NCI-H2107 (cell line): Measurements from ENCODE around the gene HCFC1.
"Not testable (repeated sequence)": the region's sequence is repeated elsewhere in the genome, so short reads cannot be mapped to it uniquely, and the experiment has no call there.

ENCODE experiments used
- DNase-seq: peaks from one replicate; lab custom pipeline; 2025; lab: John Stamatoyannopoulos, UW

HCFC1 gene

GRCh38 chrX:154008521-154008920, 36.9 kb upstream of the HCFC1 start:
- no peak for DNase-seq

- DNase-seq, result no peak
These were observed 35.3 kb upstream of the HCFC1 start for GRCh38 chrX:154006947-154007346.

- no peak for DNase-seq
These were observed 32.7 kb upstream of the HCFC1 start for GRCh38 chrX:154004315-154004714.

GRCh38 chrX:154002215-154002719, 30.6 kb upstream of the HCFC1 start:
- DNase-seq, result peak; percentile 67

- DNase-seq, result no peak
These were observed 28.4 kb upstream of the HCFC1 start for GRCh38 chrX:154000051-154000450.

GRCh38 chrX:153999359-154000037, 27.9 kb upstream of the HCFC1 start:
- no peak for DNase-seq

GRCh38 chrX:153995504-153995903, 23.9 kb upstream of the HCFC1 start:
- DNase-seq, result no peak

GRCh38 chrX:153994398-153994797, 22.8 kb upstream of the HCFC1 start:
- DNase-seq, result not testable (repeated sequence)

- DNase-seq, result no peak
These were observed 22.4 kb upstream of the HCFC1 start for GRCh38 chrX:153993978-153994377.

GRCh38 chrX:153993079-153993478, 21.5 kb upstream of the HCFC1 start:
- DNase-seq, result no peak

- DNase-seq, result no peak
These were observed 20.6 kb upstream of the HCFC1 start for GRCh38 chrX:153992180-153992579.

- DNase-seq, result no peak
These were observed 19.5 kb upstream of the HCFC1 start for GRCh38 chrX:153991013-153991580.

- no peak for DNase-seq
These were observed 18.5 kb upstream of the HCFC1 start for GRCh38 chrX:153989973-153990655.

GRCh38 chrX:153988493-153988892, 16.9 kb upstream of the HCFC1 start:
- DNase-seq, result no peak

- DNase-seq, result no peak
These were observed 12.9 kb upstream of the HCFC1 start for GRCh38 chrX:153984351-153985178.

GRCh38 chrX:153983321-153983801, 11.7 kb upstream of the HCFC1 start:
- DNase-seq, result no peak

GRCh38 chrX:153981771-153982533, 10.3 kb upstream of the HCFC1 start:
- DNase-seq, result no peak

- no peak for DNase-seq
These were observed 9.6 kb upstream of the HCFC1 start for GRCh38 chrX:153981231-153981630.

GRCh38 chrX:153980394-153980793, 8.8 kb upstream of the HCFC1 start:
- DNase-seq, result not testable (repeated sequence)

- DNase-seq, result no peak
These were observed 3.2 kb upstream of the HCFC1 start for GRCh38 chrX:153974726-153975286.
